Endothelial cell of umbilical vein (primary cell): ENCODE measurements around the gene DSE. TPM values are rescaled to one million over a fixed set of nuclear protein-coding genes. Genes with fewer than 3 reads are reported as not detected.

ENCODE experiments used
- BruUV-seq: library from RNA; stranded (reverse); fragments of 400-500 nt; replicated peaks from 2 replicates; lab custom pipeline; 2021; lab: Mats Ljungman, UMichigan
- CTCF ChIA-PET: fragments of 300-600, 350-600 bp; sonication (Branson Sonifier 250); formaldehyde crosslinking; loops from one replicate; lab custom pipeline; 2021; ENCODE audit warnings: antibody characterized with exemption, inconsistent platforms; lab: Charles Lee
- POLR2A ChIA-PET: fragments of 300-600, 350-600 bp; sonication (Branson Sonifier 250); formaldehyde crosslinking; loops from one replicate; lab custom pipeline; 2021; ENCODE audit warnings: antibody characterized with exemption, inconsistent platforms; lab: Charles Lee
- DNase-seq: peaks from one replicate; pipeline ENCODE4 v3.0.0-alpha.2; 2011; ENCODE audit warnings: low read depth, low spot score
- FAIRE-seq: peaks from 2 replicates; lab custom pipeline; 2011; peaks lifted over from hg19 to GRCh38; lab: Jason Lieb, UNC
- H2AFZ ChIP-seq: 2 replicates; pipeline ENCODE4 v1.6.0; 2012; ENCODE audit warnings: low read depth, low read length, control low read depth, inconsistent platforms
- H3K27ac ChIP-seq: 2 replicates; pipeline ENCODE4 v1.5.1; 2011; ENCODE audit warnings: low read depth, mild to moderate bottlenecking, control low read depth, low read length, moderate library complexity; ENCODE audit not compliant: insufficient read depth
- H3K27me3 ChIP-seq, 2 experiments: 2 replicates each; pipeline versions ENCODE4 v1.6.0 to v1.6.1; 2011; ENCODE audit warnings: low read length in 2 of 2, mixed read lengths in 1 of 2; ENCODE audit not compliant: control insufficient read depth in 2 of 2, insufficient read depth in 2 of 2
- H3K36me3 ChIP-seq, 2 experiments: 2 replicates in 1 of 2; 3 replicates in 1 of 2; pipeline ENCODE4 v1.5.1; 2011; ENCODE audit warnings: low read length in 2 of 2, mild to moderate bottlenecking in 1 of 2, moderate library complexity in 1 of 2; ENCODE audit not compliant: control insufficient read depth in 2 of 2, insufficient read depth in 2 of 2; ENCODE audit errors: extremely low read depth in 1 of 2
- H3K4me1 ChIP-seq: 3 replicates; pipeline ENCODE4 v1.5.1; 2011; ENCODE audit warnings: mild to moderate bottlenecking, low read length; ENCODE audit not compliant: control insufficient read depth, insufficient read depth; ENCODE audit errors: extremely low read depth
- H3K4me2 ChIP-seq: 2 replicates; pipeline ENCODE4 v1.6.1; 2011; ENCODE audit warnings: low read length, control low read depth, mixed read lengths; ENCODE audit not compliant: insufficient read depth
- H3K4me3 ChIP-seq, 3 experiments: fragments of 200-600 bp in 1 of 3; sonication (generic), shearing (Covaris generic) in 1 of 3; replicated peaks in 1 of 3; 2 replicates each; pipeline ENCODE4 v1.5.1; 2011 to 2016; ENCODE audit warnings: control low read depth in 3 of 3, low read length in 3 of 3, mild to moderate bottlenecking in 2 of 3, inconsistent platforms in 1 of 3, low read depth in 1 of 3, moderate library complexity in 1 of 3; ENCODE audit not compliant: insufficient read depth in 1 of 3
- H3K79me2 ChIP-seq: 2 replicates; pipeline ENCODE4 v1.6.0; 2012; ENCODE audit warnings: low read length, inconsistent platforms; ENCODE audit not compliant: control insufficient read depth, insufficient read depth
- H3K9ac ChIP-seq: replicated peaks from 2 replicates; pipeline ENCODE3; 2011; ENCODE audit warnings: low read length, control low read depth; ENCODE audit not compliant: insufficient read depth; ENCODE audit errors: extremely low read depth
- H3K9me1 ChIP-seq: replicated peaks from 3 replicates; pipeline ENCODE4 v1.6.0; 2011; ENCODE audit warnings: mild to moderate bottlenecking, low read length; ENCODE audit not compliant: control insufficient read depth, insufficient read depth; ENCODE audit errors: extremely low read depth
- H3K9me3 ChIP-seq: replicated peaks from 2 replicates; pipeline ENCODE4 v1.5.1; 2012; ENCODE audit warnings: low read length, inconsistent platforms; ENCODE audit not compliant: control insufficient read depth, insufficient read depth
- H4K20me1 ChIP-seq: replicated peaks from 2 replicates; pipeline ENCODE3; 2011; ENCODE audit warnings: mild to moderate bottlenecking, low read length; ENCODE audit not compliant: control insufficient read depth, insufficient read depth; ENCODE audit errors: extremely low read depth
- CTCF ChIP-seq, 2 donors: IDR thresholded peaks; 1 replicate in 1 of 2; 2 replicates in 1 of 2; pipeline ENCODE4 v1.5.1; 2011; ENCODE audit warnings: low read length in 2 of 2, mild to moderate bottlenecking in 2 of 2, moderate library complexity in 2 of 2, control low read depth in 1 of 2, inconsistent platforms in 1 of 2, low read depth in 1 of 2; ENCODE audit not compliant: insufficient read depth in 1 of 2; ENCODE audit errors: extremely low read depth in 1 of 2
- EZH2 ChIP-seq: IDR thresholded peaks from 2 replicates; pipeline ENCODE4 v1.6.1; 2012; ENCODE audit warnings: borderline replicate concordance, low read depth, mild to moderate bottlenecking, moderate library complexity, low read length, inconsistent platforms; ENCODE audit not compliant: severe bottlenecking
- FOS ChIP-seq: IDR thresholded peaks from 2 replicates; pipeline ENCODE4 v1.6.1; 2011; ENCODE audit warnings: mild to moderate bottlenecking, low read length, moderate library complexity, borderline replicate concordance; ENCODE audit not compliant: insufficient read depth
- GATA2 ChIP-seq: IDR thresholded peaks from 2 replicates; pipeline ENCODE4 v1.7.0; 2011; ENCODE audit warnings: low read depth, mild to moderate bottlenecking, moderate library complexity, mixed read lengths, low read length; ENCODE audit not compliant: insufficient read length, insufficient read depth
- JUN ChIP-seq: IDR thresholded peaks from 2 replicates; pipeline ENCODE4 v1.6.1; 2011; ENCODE audit warnings: borderline replicate concordance, low read depth; ENCODE audit not compliant: insufficient read length, insufficient read depth
- MAX ChIP-seq: IDR thresholded peaks from 2 replicates; pipeline ENCODE4 v1.6.1; 2011; ENCODE audit not compliant: insufficient read depth, insufficient read length
- MYC ChIP-seq: IDR thresholded peaks from one replicate; pipeline ENCODE4 v1.6.1; 2011; ENCODE audit warnings: mild to moderate bottlenecking, low read depth, low read length
- POLR2A ChIP-seq: IDR thresholded peaks from 2 replicates; pipeline ENCODE4 v1.6.1; 2012; ENCODE audit warnings: low read depth, mild to moderate bottlenecking, control low read depth, low read length
- POLR2AphosphoS5 ChIP-seq: IDR thresholded peaks from 2 replicates; pipeline ENCODE4 v1.6.1; 2012; ENCODE audit warnings: low read depth, mild to moderate bottlenecking, control low read depth, low read length, moderate library complexity; ENCODE audit not compliant: insufficient read depth
- dilution Hi-C: fragments of 300-500 bp; cut with MboI; formaldehyde crosslinking; loops from one replicate; pipeline ENCODE4 v1.15.0; 2019; ENCODE audit warnings: low sequenced_read_pairs; ENCODE audit not compliant: extremely low pct_ligation_motif_present
- intact Hi-C: fragments of 100-400 bp; cut with micrococcal nuclease; formaldehyde crosslinking; loops from one replicate; pipeline ENCODE4 v1.10.0; 2022
- polyA plus RNA-seq, 4 experiments: library from polyadenylated mRNA; depleted of rRNA in 3 of 4; stranded (reverse) in 3 of 4; unstranded in 1 of 4; fragments of >200 nt; gene quantifications; 2 replicates each; pipeline versions ENCODE4 v1.2.1 to v1.2.3, GENCODE V29; 2011 to 2012; ENCODE audit warnings: missing spikeins in 1 of 4
- total RNA-seq: library from RNA; stranded (reverse); gene quantifications from 2 replicates; pipeline ENCODE4 v1.2.3, GENCODE V29; 2021

DSE gene
- total and polyA plus RNA-seq, 2 donors (not counting 3 experiments of a cell fraction or from before 2014, with no cell fraction given): 12.0 to 25.0 TPM

- TF ChIP-seq FOS (no peak), POLR2A (no peak), EZH2 (no peak), MAX (no peak), MYC (no peak), CTCF (IDR thresholded peaks at IDR 0.05; ENCODE audit: extremely low read depth in 1 of 2, insufficient read depth in 1 of 2, low read depth in 1 of 2, low read length in 2 of 2) (no peak), POLR2AphosphoS5 (no peak), GATA2 (no peak), JUN (no peak)
- no peak overlapping the region for H3K9ac ChIP-seq
- H3K36me3 ChIP-seq: no peaks in the 10 kb centered on the region
- FAIRE-seq (no peak), DNase-seq (no peak)
- POLR2A ChIA-PET: no interaction called here
- no peak overlapping the region for H3K27ac ChIP-seq
- H3K9me1 ChIP-seq: no peaks in the 10 kb centered on the region
- CTCF ChIA-PET: no interaction called here
- intact Hi-C loops: no loop called here
- no peak overlapping the region for H3K4me2 ChIP-seq
- H3K4me1 ChIP-seq: peaks cover 5% of the 10 kb centered on the region
- no peak overlapping the region for H2AFZ ChIP-seq
- dilution Hi-C loops: no loop called here
- no peaks in the 10 kb centered on the region for H3K27me3 ChIP-seq
- no peaks in the 10 kb centered on the region for H3K9me3 ChIP-seq
- H3K4me3 ChIP-seq: no peak overlapping the region
- no peaks in the 10 kb centered on the region for H4K20me1 ChIP-seq
- no TSS peak for BruUV-seq
- H3K79me2 ChIP-seq: no peaks in the 10 kb centered on the region
Measured at GRCh38 chr6:116362276-116362675, 8.5 kb upstream of the DSE start.
